ENCODE results near the gene IFNA6. TPM values are rescaled to one million over a fixed set of nuclear protein-coding genes. Genes with fewer than 3 reads are reported as not detected.
A peak's percentile ranks its signal among the peaks of the same experiment; 100 is the strongest.

IFNA6 gene
- total RNA-seq, 1 donor from 2014 or later: not detected

DNA sequence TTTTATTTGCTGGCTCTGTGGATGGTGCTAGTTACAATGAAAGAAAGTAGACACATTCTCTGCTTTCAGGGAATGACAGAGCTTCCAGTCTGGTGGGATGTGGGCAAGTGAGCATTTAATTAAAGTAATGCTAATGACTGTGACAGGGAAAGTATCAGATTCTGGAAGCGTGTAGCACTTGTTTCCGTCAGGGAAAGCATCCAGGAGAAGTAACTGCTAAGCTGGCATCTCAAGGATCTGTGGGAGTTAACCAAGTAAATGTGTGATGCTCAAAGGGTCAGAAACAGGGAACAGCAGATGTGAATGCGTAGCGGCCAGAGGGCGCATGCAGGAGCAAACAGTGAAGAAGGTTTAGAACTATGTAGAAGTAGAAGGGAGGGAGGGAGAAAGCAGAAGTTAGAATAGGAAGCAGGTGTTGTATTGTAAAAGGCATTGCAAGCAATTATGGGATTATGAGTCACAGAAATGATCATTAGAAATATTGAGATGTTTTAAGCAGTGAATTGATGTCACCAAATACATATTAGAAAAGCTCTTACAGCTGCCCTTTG, 27.7 kb downstream of the IFNA6 start:
- no peak overlapping the region for H3K27ac Mint-ChIP-seq

DNA sequence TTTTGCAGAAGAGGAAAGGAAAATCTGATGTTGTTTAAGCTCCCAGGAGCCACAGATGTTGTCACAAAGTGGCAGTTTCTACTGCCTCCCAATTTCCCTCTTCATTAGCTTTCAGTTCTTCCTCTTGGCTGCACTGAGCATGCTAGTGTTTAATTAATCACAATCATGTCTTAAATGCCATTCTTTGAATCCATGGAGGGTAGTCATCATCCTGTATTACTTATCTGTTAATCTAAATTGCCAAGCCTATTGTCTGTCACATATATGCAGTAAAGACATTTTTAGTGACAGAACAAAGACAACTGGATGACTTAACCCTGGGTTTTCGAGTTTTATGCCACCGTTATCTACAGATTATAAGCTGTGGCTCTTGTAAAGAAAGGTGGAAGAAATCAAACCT, 30.2 kb downstream of the IFNA6 start:
- H3K4me1 Mint-ChIP-seq (ENCODE audit: unreplicated experiment): peaks cover 5% of the 10 kb centered on the region
- no peak overlapping the region for H3K27ac Mint-ChIP-seq
- no peaks in the 10 kb centered on the region for H3K9me3 Mint-ChIP-seq
- TF ChIP-seq, protein P1, sequence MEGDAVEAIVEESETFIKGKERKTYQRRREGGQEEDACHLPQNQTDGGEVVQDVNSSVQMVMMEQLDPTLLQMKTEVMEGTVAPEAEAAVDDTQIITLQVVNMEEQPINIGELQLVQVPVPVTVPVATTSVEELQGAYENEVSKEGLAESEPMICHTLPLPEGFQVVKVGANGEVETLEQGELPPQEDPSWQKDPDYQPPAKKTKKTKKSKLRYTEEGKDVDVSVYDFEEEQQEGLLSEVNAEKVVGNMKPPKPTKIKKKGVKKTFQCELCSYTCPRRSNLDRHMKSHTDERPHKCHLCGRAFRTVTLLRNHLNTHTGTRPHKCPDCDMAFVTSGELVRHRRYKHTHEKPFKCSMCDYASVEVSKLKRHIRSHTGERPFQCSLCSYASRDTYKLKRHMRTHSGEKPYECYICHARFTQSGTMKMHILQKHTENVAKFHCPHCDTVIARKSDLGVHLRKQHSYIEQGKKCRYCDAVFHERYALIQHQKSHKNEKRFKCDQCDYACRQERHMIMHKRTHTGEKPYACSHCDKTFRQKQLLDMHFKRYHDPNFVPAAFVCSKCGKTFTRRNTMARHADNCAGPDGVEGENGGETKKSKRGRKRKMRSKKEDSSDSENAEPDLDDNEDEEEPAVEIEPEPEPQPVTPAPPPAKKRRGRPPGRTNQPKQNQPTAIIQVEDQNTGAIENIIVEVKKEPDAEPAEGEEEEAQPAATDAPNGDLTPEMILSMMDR (conservative IDR thresholded peaks at IDR 0.05): no peak
- H3K36me3 Mint-ChIP-seq: peaks cover 16% of the 10 kb centered on the region
- no peak overlapping the region for H3K4me3 Mint-ChIP-seq
- DNase-seq (ENCODE audit: extremely low spot score, unreplicated experiment): no peak
- H3K27me3 Mint-ChIP-seq: peaks cover 16% of the 10 kb centered on the region

More for the DNA sequence above, 27.7 kb downstream of the IFNA6 start:
- Mint-ChIP-seq H3K4me3 (no peak overlapping the region), H3K36me3 (peaks cover 16% of the 10 kb centered on the region), H3K9me3 (no peaks in the 10 kb centered on the region), H3K27me3 (no peaks in the 10 kb centered on the region), H3K4me1 (ENCODE audit: unreplicated experiment) (peaks cover 8% of the 10 kb centered on the region)
- TF ChIP-seq, protein P1 (conservative IDR thresholded peaks at IDR 0.05): no peak
- no peak for DNase-seq (ENCODE audit: extremely low spot score, unreplicated experiment)

DNA sequence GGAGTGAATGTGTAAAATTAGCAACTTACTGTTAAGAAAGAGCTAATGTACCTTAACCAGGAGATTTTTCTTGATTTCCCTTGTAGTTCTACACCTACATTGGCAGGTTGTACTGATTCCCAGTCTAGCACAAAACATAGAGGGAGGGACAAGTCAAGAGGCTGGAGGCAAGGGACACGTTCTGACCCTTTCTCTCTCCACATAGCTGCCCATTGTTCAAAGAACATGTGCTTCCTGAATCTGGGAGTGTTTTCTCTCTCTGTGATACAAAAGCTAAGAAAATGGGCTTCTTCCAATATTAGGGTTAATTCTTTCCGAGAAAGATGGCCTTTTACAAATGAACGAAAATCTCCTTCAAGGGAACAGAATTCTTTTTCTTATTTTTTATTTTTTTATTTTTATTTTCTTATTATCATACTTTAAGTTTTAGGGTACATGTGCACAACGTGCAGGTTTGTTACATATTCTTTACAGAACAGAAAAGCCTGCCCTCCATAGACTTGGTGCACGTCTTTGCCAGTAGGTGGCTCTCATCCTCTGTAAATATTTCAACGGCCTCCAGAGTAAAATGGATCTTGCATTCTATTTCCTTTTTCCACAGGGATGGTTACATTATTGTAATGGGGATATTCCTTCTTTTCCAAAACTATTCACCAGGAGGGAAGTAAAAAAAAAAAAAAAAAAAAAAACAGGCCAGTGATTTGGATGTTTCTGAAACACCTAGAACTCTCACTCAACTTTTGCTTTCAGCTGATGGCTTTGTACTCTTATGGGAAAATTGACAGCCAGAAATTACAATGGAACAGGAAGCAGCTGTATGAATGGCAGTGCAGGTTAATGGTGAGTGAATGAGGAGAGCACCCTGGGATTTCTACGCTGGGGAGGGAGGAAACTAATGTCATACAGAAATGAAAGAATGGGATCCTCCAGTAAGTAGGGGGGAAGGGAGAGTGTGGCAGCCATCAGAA, 32.4 kb downstream of the IFNA6 start:
- Mint-ChIP-seq H3K27ac (no peak overlapping the region), H3K4me1 (ENCODE audit: unreplicated experiment) (peaks cover 5% of the 10 kb centered on the region), H3K36me3 (peaks cover 7% of the 10 kb centered on the region), H3K27me3 (peaks cover 26% of the 10 kb centered on the region), H3K4me3 (no peak overlapping the region), H3K9me3 (no peaks in the 10 kb centered on the region)
- TF ChIP-seq, protein P1 (conservative IDR thresholded peaks at IDR 0.05): peak; percentile 84
- no peak for DNase-seq (ENCODE audit: extremely low spot score, unreplicated experiment)

DNA sequence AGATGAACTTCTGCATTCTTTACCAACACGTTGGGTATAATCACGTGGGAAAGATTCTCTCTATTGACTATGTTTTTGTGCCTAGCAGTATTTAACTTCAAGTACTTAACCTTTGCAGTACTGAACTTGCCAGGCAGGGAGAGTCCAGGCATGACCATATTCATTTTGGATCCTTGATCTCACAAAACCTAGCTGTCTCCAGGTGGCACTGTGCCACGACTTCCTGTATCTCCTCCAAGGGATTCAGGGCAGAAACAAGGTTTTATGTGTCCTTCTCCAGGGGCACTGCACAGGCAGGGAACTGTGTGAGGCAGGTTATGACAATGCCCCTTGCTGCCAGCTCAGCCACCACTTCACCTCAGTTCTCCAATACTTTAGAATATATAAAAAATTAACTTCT, 33.8 kb downstream of the IFNA6 start:
- TF ChIP-seq, protein P1 (conservative IDR thresholded peaks at IDR 0.05): no peak
- Mint-ChIP-seq H3K9me3 (no peaks in the 10 kb centered on the region), H3K27me3 (peaks cover 26% of the 10 kb centered on the region), H3K4me3 (no peak overlapping the region), H3K27ac (no peak overlapping the region), H3K4me1 (ENCODE audit: unreplicated experiment) (peaks cover 5% of the 10 kb centered on the region), H3K36me3 (no peaks in the 10 kb centered on the region)
- no peak for DNase-seq (ENCODE audit: extremely low spot score, unreplicated experiment)

DNA sequence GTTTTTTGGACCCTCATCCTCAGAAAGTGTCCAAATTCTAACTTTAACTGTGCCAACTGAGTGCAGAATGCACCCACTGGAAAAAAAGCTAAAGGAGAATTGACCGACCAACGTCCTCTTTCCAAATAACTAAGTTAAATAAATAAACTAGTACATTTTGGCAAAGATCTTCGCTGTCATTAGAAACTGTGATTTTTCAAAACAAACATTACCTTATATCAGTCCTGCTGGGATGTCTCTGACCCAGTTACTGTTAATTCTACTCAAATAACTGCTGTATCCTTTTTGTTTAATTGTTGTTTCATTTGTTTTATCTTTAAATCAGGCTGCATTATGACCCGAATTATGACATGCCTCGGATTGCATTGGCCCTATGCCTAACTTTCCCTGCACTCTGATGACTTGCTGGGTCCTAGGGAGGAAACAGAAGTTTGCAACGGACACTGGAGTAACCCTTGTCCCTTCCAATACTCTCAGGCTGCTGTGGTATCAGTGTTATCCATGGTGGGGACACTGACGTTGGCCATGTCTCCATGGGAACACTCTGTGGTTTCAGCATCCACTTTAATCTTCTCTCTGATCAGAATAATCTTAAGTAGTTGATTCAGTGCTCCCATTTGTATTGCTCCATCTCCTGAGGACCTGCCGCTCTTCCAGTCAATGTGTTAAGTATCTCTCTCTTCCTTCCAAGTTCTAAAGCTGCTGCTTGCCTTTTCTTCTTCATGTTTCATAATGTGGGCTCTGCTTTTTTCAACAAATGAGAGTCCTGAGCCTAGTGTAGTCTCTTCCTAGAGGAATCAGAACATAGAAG, 34.5 kb downstream of the IFNA6 start:
- peaks cover 5% of the 10 kb centered on the region for H3K4me1 Mint-ChIP-seq (ENCODE audit: unreplicated experiment)
- no peak overlapping the region for H3K4me3 Mint-ChIP-seq
- DNase-seq (ENCODE audit: extremely low spot score, unreplicated experiment): no peak
- no peaks in the 10 kb centered on the region for H3K36me3 Mint-ChIP-seq
- no peaks in the 10 kb centered on the region for H3K9me3 Mint-ChIP-seq
- TF ChIP-seq, protein P1 (conservative IDR thresholded peaks at IDR 0.05): no peak
- no peak overlapping the region for H3K27ac Mint-ChIP-seq
- peaks cover 26% of the 10 kb centered on the region for H3K27me3 Mint-ChIP-seq

Data from type B pancreatic cell (in vitro differentiated cells).